A673 (cell line): ENCODE measurements around the gene PCDHGA4. TPM values are rescaled to one million over a fixed set of nuclear protein-coding genes. Genes with fewer than 3 reads are reported as not detected.
"Not testable (repeated sequence)": the region's sequence is repeated elsewhere in the genome, so short reads cannot be mapped to it uniquely, and the experiment has no call there.

Experiments
- BruUV-seq: library from RNA; stranded (reverse); fragments of 400-500 nt; replicated peaks from 2 replicates; lab custom pipeline; 2021; lab: Mats Ljungman, UMichigan
- CTCF ChIA-PET: fragments of 300-600 bp; sonication (Branson Sonifier 250); formaldehyde crosslinking; loops from one replicate; lab custom pipeline; 2022; ENCODE audit warnings: antibody characterized with exemption; lab: Charles Lee
- POLR2A ChIA-PET: fragments of 300-600 bp; sonication (Branson Sonifier 250); formaldehyde crosslinking; loops from one replicate; lab custom pipeline; 2022; ENCODE audit warnings: antibody characterized with exemption; ENCODE audit not compliant: low non-redundant PET; lab: Charles Lee
- DNase-seq: peaks from one replicate; pipeline ENCODE4 v3.0.0-alpha.2; 2015; ENCODE audit warnings: low spot score
- H3K27ac ChIP-seq: fragments of 200-600 bp; sonication (generic); 2 replicates; pipeline ENCODE4 v1.5.1; 2016; ENCODE audit warnings: mixed run types, low read depth, mild to moderate bottlenecking, mixed read lengths, antibody characterized with exemption, low read length; ENCODE audit not compliant: poor library complexity, severe bottlenecking
- H3K27me3 ChIP-seq: fragments of 200-600 bp; sonication (generic); replicated peaks from 2 replicates; pipeline ENCODE4 v1.6.1; 2017; ENCODE audit warnings: mixed run types, low read depth, mild to moderate bottlenecking, mixed read lengths, antibody characterized with exemption, low read length; ENCODE audit not compliant: insufficient read depth, poor library complexity
- H3K36me3 ChIP-seq: fragments of 200-600 bp; sonication (generic); 2 replicates; pipeline ENCODE4 v1.6.1; 2016; ENCODE audit warnings: mixed run types, mild to moderate bottlenecking, mixed read lengths, antibody characterized with exemption, low read length; ENCODE audit not compliant: insufficient read depth, poor library complexity, severe bottlenecking
- H3K4me1 ChIP-seq: fragments of 200-600 bp; sonication (generic); 2 replicates; pipeline ENCODE4 v1.6.1; 2017; ENCODE audit warnings: mixed run types, mild to moderate bottlenecking, mixed read lengths, antibody characterized with exemption, low read length; ENCODE audit not compliant: insufficient read depth, poor library complexity, severe bottlenecking
- H3K4me3 ChIP-seq: fragments of 200-600 bp; sonication (generic); 2 replicates; pipeline ENCODE4 v1.5.1; 2016; ENCODE audit warnings: low read depth, mixed run types, mild to moderate bottlenecking, mixed read lengths, low read length; ENCODE audit not compliant: poor library complexity, severe bottlenecking
- H3K9me3 ChIP-seq: fragments of 200-600 bp; sonication (generic); 2 replicates; pipeline ENCODE4 v1.6.1; 2016; ENCODE audit warnings: mixed run types, low read depth, mild to moderate bottlenecking, mixed read lengths, antibody characterized with exemption, low read length; ENCODE audit not compliant: poor library complexity, severe bottlenecking
- CTCF ChIP-seq: fragments of 300-800, 200-600 bp; sonication (generic); conservative IDR thresholded peaks from 2 replicates; pipeline ENCODE4 v1.5.1; 2017; ENCODE audit warnings: low read depth, mild to moderate bottlenecking, antibody characterized with exemption, low read length, moderate library complexity, mixed read lengths
- EZH2 ChIP-seq: fragments of 200-600 bp; sonication (generic); IDR thresholded peaks from 2 replicates; pipeline ENCODE4 v1.6.1; 2017; ENCODE audit warnings: borderline replicate concordance, low read depth, mild to moderate bottlenecking, mixed read lengths, antibody characterized with exemption, low read length; ENCODE audit not compliant: poor library complexity, severe bottlenecking
- intact Hi-C: fragments of 100-400 bp; cut with micrococcal nuclease; formaldehyde crosslinking; loops from one replicate; pipeline ENCODE4 v1.10.0; 2022; ENCODE audit not compliant: unreplicated experiment
- total RNA-seq: library from RNA; stranded (reverse); gene quantifications from 2 replicates; pipeline ENCODE4 v1.2.3, GENCODE V29; 2021

The PCDHGA4 gene
- total RNA-seq, 1 experiment from 2014 or later, result 3.5 TPM

GRCh38 chr5:141382469-141383294 is 27.9 kb downstream of the PCDHGA4 start, which contains the start of gene PCDHGA7:
TSS of gene PCDHGA7 (plus strand) at chr5:141382742. CDS start at chr5:141382900, 158 bp downstream.
- CTCF ChIA-PET, result no interaction called here
- peak; percentile 68 for DNase-seq
- no peak for TF ChIP-seq EZH2
- TF ChIP-seq CTCF, result peak; percentile 56
- Histone ChIP-seq H3K4me1 (no peaks in the 10 kb centered on the region), H3K36me3 (no peaks in the 10 kb centered on the region), H3K9me3 (peaks cover 47% of the 10 kb centered on the region), H3K27me3 (no peaks in the 10 kb centered on the region), H3K27ac (peak within 1 kb of the TSS; percentile 65), H3K4me3 (peak within 1 kb of the TSS; percentile 47)
- TSS peak; percentile 13 for BruUV-seq
- intact Hi-C loops, result no loop called here
- POLR2A ChIA-PET, result no interaction called here

GRCh38 chr5:141383345-141383744 is 28.5 kb downstream of the PCDHGA4 start:
- Histone ChIP-seq H3K4me3 (peak overlapping the region; percentile 47), H3K4me1 (no peaks in the 10 kb centered on the region), H3K9me3 (peaks cover 48% of the 10 kb centered on the region), H3K36me3 (no peaks in the 10 kb centered on the region), H3K27me3 (no peaks in the 10 kb centered on the region), H3K27ac (peak overlapping the region; percentile 65)
- no peak for DNase-seq
- BruUV-seq, result no TSS peak
- no peak for TF ChIP-seq EZH2
- TF ChIP-seq CTCF, result no peak
- POLR2A ChIA-PET, result no interaction called here
- intact Hi-C loops, result no loop called here
- CTCF ChIA-PET, result no interaction called here

GRCh38 chr5:141384471-141385267 is 29.8 kb downstream of the PCDHGA4 start:
- Histone ChIP-seq H3K4me1 (no peaks in the 10 kb centered on the region), H3K36me3 (no peaks in the 10 kb centered on the region), H3K27me3 (no peaks in the 10 kb centered on the region), H3K27ac (no peak overlapping the region), H3K4me3 (no peak overlapping the region), H3K9me3 (peaks cover 57% of the 10 kb centered on the region)
- ChIA-PET CTCF (no interaction called here), POLR2A (no interaction called here)
- intact Hi-C loops, result no loop called here
- no TSS peak for BruUV-seq
- no peak for TF ChIP-seq CTCF
- no peak for TF ChIP-seq EZH2
- no peak for DNase-seq

- H3K4me3 ChIP-seq, BruUV-seq, H3K4me1 ChIP-seq, DNase-seq, H3K27ac ChIP-seq, H3K27me3 ChIP-seq, CTCF ChIA-PET, H3K36me3 ChIP-seq, intact Hi-C loops, POLR2A ChIA-PET: not testable (repeated sequence)
- peaks cover 70% of the 10 kb centered on the region for H3K9me3 ChIP-seq
Measured at GRCh38 chr5:141387557-141388311, 32.9 kb downstream of the PCDHGA4 start, which contains the start of gene PCDHGB4. TSS of gene PCDHGB4 (plus strand) at chr5:141387698. CDS start at chr5:141387885, 187 bp downstream.
